ENCODE measurements around the gene EYA3.

The EYA3 gene

DNA sequence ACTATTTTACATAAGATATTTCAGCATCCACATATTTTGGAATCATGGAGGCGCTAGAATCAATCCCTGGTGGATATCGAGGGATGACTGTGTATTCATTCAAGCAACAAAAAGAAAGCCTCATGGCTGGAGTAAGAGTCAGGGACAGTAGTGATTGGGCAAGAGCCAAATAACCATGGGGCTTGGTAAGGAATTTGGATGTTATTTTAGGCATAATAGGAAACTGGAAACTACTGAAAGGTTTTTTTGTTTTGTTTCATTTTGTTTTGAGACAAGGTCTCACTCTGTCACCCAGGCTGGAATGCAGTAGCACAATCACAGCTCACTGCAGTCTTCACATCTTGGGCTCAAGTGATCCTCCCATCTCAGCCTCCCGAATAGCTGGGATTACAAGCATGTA lies 33.8 kb upstream of the EYA3 start:
- Histone ChIP-seq H3K4me3 (ENCODE audit: low read length) (no peak overlapping the region), H3K79me2 (ENCODE audit: low read length) (no peaks in the 10 kb centered on the region), H4K20me1 (ENCODE audit: insufficient read depth, low read length) (no peaks in the 10 kb centered on the region), H3K9me3 (replicated peaks; ENCODE audit: insufficient read depth, low read length) (no peaks in the 10 kb centered on the region), H2AFZ (ENCODE audit: low read length) (no peak overlapping the region), H3K36me3 (replicated peaks; ENCODE audit: insufficient read depth, low read length) (no peaks in the 10 kb centered on the region), H3K9ac (ENCODE audit: low read length) (no peak overlapping the region), H3K27ac (ENCODE audit: low read length) (no peak overlapping the region), H3K4me1 (ENCODE audit: low read length) (no peaks in the 10 kb centered on the region), H3K4me2 (ENCODE audit: low read depth, low read length) (no peak overlapping the region), H3F3A (ENCODE audit: insufficient read depth, low read length) (no peaks in the 10 kb centered on the region), H3K27me3 (replicated peaks; ENCODE audit: insufficient read depth, low read length) (no peaks in the 10 kb centered on the region), H3K9me2 (replicated peaks; ENCODE audit: insufficient read depth, low read length) (no peaks in the 10 kb centered on the region)
- no peak for DNase-seq
- no peak for TF ChIP-seq EZH2phosphoT487 (IDR thresholded peaks at IDR 0.05; ENCODE audit: low read length)
- TF ChIP-seq, protein P1, sequence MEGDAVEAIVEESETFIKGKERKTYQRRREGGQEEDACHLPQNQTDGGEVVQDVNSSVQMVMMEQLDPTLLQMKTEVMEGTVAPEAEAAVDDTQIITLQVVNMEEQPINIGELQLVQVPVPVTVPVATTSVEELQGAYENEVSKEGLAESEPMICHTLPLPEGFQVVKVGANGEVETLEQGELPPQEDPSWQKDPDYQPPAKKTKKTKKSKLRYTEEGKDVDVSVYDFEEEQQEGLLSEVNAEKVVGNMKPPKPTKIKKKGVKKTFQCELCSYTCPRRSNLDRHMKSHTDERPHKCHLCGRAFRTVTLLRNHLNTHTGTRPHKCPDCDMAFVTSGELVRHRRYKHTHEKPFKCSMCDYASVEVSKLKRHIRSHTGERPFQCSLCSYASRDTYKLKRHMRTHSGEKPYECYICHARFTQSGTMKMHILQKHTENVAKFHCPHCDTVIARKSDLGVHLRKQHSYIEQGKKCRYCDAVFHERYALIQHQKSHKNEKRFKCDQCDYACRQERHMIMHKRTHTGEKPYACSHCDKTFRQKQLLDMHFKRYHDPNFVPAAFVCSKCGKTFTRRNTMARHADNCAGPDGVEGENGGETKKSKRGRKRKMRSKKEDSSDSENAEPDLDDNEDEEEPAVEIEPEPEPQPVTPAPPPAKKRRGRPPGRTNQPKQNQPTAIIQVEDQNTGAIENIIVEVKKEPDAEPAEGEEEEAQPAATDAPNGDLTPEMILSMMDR (IDR thresholded peaks at IDR 0.05; ENCODE audit: low read length), result no peak
- TF ChIP-seq EZH2 (optimal IDR thresholded peaks at IDR 0.05; ENCODE audit: low read depth, low read length), result no peak

DNA sequence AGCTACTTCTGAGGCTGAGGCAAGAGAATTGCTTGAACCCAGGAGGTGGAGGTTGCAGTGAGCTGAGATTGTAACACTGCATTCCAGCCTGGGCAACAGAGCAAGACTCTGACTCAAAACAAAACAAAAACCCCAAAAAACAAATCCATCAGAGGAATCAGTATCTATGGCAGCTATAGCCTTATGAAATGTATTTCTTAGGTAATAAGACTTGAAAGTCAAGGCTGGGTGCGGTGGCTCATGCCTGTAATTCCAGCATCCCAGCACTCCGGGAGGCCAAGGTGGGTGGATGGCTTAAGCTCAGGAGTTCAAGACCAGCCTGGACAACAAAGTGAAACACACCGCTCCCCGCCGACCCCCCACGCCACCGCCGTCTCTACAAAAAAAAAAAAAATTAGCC lies 31.1 kb upstream of the EYA3 start:
- Histone ChIP-seq H4K20me1 (ENCODE audit: insufficient read depth, low read length) (no peaks in the 10 kb centered on the region), H3K4me1 (ENCODE audit: low read length) (no peaks in the 10 kb centered on the region), H2AFZ (ENCODE audit: low read length) (no peak overlapping the region), H3K36me3 (replicated peaks; ENCODE audit: insufficient read depth, low read length) (no peaks in the 10 kb centered on the region), H3K79me2 (ENCODE audit: low read length) (no peaks in the 10 kb centered on the region), H3K27ac (ENCODE audit: low read length) (no peak overlapping the region), H3K27me3 (replicated peaks; ENCODE audit: insufficient read depth, low read length) (no peaks in the 10 kb centered on the region), H3F3A (ENCODE audit: insufficient read depth, low read length) (no peaks in the 10 kb centered on the region), H3K9me2 (replicated peaks; ENCODE audit: insufficient read depth, low read length) (no peaks in the 10 kb centered on the region), H3K9ac (ENCODE audit: low read length) (no peak overlapping the region), H3K4me2 (ENCODE audit: low read depth, low read length) (no peak overlapping the region), H3K9me3 (replicated peaks; ENCODE audit: insufficient read depth, low read length) (no peaks in the 10 kb centered on the region), H3K4me3 (ENCODE audit: low read length) (no peak overlapping the region)
- TF ChIP-seq EZH2 (optimal IDR thresholded peaks at IDR 0.05; ENCODE audit: low read depth, low read length) (no peak), EZH2phosphoT487 (IDR thresholded peaks at IDR 0.05; ENCODE audit: low read length) (no peak)
- TF ChIP-seq, protein P1 (IDR thresholded peaks at IDR 0.05; ENCODE audit: low read length), result no peak
- no peak for DNase-seq

DNA sequence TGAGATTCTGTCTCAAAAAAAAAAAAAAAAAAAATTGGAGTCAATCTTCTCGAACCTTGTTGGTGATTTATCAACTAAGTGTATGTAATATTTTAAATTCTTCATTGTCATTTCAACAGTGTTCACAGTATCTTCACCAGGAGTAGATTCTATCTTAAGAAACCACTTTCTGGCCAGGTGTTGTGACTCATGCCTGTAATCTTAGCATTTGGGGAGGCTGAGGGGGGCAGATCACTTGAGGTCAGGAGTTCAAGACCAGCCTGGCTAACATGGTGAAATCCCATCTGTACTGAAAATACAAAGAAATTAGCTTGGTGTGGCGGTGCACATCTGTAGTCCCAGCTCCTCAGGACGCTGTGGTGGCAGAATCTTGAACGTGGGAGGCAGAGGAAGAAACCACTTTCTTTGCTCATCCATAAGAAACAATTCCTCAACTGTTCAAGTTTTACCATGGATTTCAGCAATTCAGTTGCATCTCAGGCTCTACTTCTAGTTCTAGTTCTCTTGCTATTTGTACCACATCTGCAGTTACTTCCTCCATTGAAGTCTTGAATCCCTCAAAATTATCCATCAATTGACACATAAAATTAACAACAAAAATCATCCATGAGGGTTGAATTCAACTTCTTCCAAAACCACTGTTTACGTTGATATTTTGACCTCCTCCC lies 30.4 kb upstream of the EYA3 start:
- Histone ChIP-seq H3K27me3 (replicated peaks; ENCODE audit: insufficient read depth, low read length) (no peaks in the 10 kb centered on the region), H3K4me2 (ENCODE audit: low read depth, low read length) (no peak overlapping the region), H3K36me3 (replicated peaks; ENCODE audit: insufficient read depth, low read length) (no peaks in the 10 kb centered on the region), H3F3A (ENCODE audit: insufficient read depth, low read length) (no peaks in the 10 kb centered on the region), H3K79me2 (ENCODE audit: low read length) (no peaks in the 10 kb centered on the region), H3K9me2 (replicated peaks; ENCODE audit: insufficient read depth, low read length) (no peaks in the 10 kb centered on the region), H3K4me1 (ENCODE audit: low read length) (no peaks in the 10 kb centered on the region), H3K4me3 (ENCODE audit: low read length) (no peak overlapping the region), H2AFZ (ENCODE audit: low read length) (no peak overlapping the region), H4K20me1 (ENCODE audit: insufficient read depth, low read length) (no peaks in the 10 kb centered on the region), H3K9ac (ENCODE audit: low read length) (no peak overlapping the region), H3K27ac (ENCODE audit: low read length) (no peak overlapping the region), H3K9me3 (replicated peaks; ENCODE audit: insufficient read depth, low read length) (no peaks in the 10 kb centered on the region)
- no peak for TF ChIP-seq EZH2phosphoT487 (IDR thresholded peaks at IDR 0.05; ENCODE audit: low read length)
- TF ChIP-seq EZH2 (optimal IDR thresholded peaks at IDR 0.05; ENCODE audit: low read depth, low read length), result no peak
- DNase-seq, result no peak

DNA sequence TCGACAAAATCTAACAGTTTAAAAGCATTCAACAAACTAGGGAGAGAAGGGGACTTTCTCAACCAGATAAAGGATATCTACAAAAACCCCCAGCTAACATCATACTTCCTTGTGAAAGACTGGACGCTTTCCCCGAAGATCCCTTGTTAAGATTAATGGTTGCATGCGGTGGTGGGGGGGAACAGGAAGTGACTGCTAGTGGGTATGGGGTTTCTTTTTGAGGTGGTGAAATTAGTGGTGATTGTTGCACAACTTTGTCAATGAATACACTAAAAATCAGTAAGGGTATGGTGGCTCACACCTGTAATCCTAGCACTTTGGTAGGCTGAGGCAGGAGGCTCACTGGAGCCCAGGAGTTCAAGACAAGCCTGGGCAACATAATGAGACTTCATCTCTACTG lies 26.9 kb upstream of the EYA3 start:
- H3K27ac ChIP-seq (ENCODE audit: low read length), result no peak overlapping the region
- H3K9ac ChIP-seq (ENCODE audit: low read length), result no peak overlapping the region
- TF ChIP-seq EZH2phosphoT487 (IDR thresholded peaks at IDR 0.05; ENCODE audit: low read length) (no peak), EZH2 (optimal IDR thresholded peaks at IDR 0.05; ENCODE audit: low read depth, low read length) (no peak)
- TF ChIP-seq, protein P1 (IDR thresholded peaks at IDR 0.05; ENCODE audit: low read length), result no peak
- no peaks in the 10 kb centered on the region for H3K4me1 ChIP-seq (ENCODE audit: low read length)
- H3K4me3 ChIP-seq (ENCODE audit: low read length), result no peak overlapping the region
- no peaks in the 10 kb centered on the region for H3K36me3 ChIP-seq (replicated peaks; ENCODE audit: insufficient read depth, low read length)
- H2AFZ ChIP-seq (ENCODE audit: low read length), result no peak overlapping the region
- H4K20me1 ChIP-seq (ENCODE audit: insufficient read depth, low read length), result no peaks in the 10 kb centered on the region
- DNase-seq, result no peak
- no peaks in the 10 kb centered on the region for H3K79me2 ChIP-seq (ENCODE audit: low read length)
- no peaks in the 10 kb centered on the region for H3F3A ChIP-seq (ENCODE audit: insufficient read depth, low read length)
- no peaks in the 10 kb centered on the region for H3K27me3 ChIP-seq (replicated peaks; ENCODE audit: insufficient read depth, low read length)
- no peaks in the 10 kb centered on the region for H3K9me3 ChIP-seq (replicated peaks; ENCODE audit: insufficient read depth, low read length)
- no peaks in the 10 kb centered on the region for H3K9me2 ChIP-seq (replicated peaks; ENCODE audit: insufficient read depth, low read length)
- H3K4me2 ChIP-seq (ENCODE audit: low read depth, low read length), result no peak overlapping the region

All from MM.1S (cell line).